Right hindlimb (tissue), 1 donor: ENCODE data around the gene DENND1B.
"Not testable (repeated sequence)": the region's sequence is repeated elsewhere in the genome, so short reads cannot be mapped to it uniquely, and the experiment has no call there.

Source experiments
- DNase-seq: peaks from one replicate; pipeline ENCODE4 v3.0.0-alpha.2; 2018

The DENND1B gene

DNA sequence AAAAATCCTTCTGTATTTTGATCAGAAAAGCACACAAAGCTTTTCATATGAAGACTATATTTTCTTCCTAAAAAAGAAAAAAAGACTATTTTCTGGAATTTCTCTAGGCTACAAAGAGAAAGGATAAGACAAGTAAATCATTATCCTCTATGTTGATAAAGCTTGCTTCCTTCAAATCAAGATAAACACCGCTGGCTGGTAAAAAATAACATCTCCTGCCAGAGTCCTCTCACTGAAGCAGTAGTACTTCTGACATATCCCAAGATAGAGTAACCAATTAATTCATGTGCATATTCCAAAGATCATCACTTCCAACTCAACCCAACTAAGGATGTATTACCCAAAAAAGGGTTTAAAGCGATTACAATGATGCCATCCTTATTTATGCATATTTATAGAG is 34.3 kb downstream of the DENND1B start:
- no peak for DNase-seq

DNA sequence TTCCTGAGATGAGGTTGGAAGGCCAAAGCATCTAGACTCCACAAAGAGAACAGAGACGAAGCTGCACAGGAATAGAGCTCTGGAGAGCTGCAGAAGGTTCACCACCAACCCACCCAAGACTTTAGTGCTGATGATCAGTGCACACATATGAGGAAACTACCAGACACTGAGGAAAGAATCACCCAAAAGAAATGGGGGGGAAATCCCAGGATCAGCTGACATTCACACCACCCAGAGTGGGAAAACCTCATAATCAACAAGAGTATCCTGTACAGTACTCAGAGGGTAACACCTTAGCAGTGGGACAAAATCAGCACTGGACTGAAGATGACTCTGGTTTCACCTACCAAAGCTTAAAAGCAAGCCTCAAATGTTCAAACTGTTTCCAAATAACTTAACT is 36.4 kb downstream of the DENND1B start:
- no peak for DNase-seq

DNA sequence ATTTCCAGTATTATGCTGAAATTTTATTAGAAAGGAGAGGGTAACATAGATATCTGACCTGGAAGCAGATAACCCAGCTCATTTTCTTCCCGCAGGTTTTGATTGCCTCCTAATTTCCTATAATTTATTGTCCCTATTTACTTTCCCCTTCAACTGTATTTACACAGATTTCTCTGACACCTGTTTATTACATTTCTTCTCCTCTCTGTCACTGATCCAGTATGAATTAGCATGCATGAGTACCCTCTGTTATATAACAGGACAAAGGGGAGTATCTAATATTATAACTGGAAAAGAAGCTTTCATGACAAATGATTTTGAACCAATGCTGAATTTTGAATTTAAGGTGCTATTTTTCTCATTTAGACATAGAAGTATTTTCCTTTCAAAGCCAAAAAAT is 37.4 kb downstream of the DENND1B start:
- DNase-seq: no peak

DNA sequence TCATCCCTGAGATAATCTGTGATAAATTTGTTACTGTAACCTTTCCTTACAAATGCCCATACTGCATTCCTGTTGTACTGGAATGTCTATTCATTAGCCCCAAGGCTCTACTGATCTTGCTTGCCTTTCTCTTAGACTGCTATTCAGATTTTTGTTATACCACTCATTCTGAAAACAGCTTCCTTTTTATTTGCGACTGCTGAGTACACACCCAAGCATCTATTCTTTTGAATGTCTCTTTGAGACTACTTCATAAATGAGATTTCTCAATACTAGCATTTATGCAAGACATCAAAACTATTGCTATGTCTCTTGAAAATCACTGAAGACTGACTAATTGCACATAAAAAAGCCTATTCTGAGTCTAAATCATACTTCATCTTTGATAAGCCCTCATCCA is 38.6 kb downstream of the DENND1B start:
- no peak for DNase-seq

DNA sequence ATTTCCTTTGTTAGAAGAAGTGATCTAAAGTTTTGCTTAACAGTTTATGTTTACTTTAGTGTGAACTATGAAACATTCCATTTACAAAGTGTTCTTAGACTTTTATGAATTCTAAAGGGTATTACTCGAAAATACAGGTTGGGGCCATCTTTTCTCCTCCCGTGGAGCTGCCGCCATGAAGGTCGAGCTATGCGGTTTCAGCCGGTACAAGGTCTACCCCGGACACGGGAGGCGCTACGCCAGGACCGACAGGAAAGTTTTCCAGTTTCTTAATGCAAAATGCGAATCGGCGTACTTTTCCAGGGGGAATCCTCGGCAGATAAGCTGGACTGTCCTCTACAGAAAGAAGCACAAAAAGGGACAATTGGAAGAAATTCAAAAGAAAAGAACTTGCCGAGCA is 39.8 kb downstream of the DENND1B start:
- no peak for DNase-seq

DNA sequence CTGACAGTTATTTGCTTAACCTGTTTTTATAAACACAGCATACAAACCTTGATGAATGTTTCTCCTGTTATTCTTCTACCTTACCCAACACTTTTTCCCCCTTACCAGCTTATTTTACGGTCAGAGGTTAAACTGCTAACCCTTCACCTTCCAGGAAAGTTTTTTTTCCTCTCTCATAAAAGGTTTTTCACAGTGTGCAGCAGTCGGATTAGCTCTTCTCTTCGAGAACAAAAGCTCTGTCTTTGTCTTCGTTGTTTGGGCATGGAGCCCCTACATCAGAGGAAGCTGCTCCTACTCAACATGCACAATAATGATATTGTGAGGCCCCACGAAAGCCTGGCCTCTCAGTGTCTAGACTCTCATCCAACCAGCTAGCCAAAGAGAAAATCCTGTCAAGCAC is 42.0 kb downstream of the DENND1B start:
- DNase-seq: no peak

DNA sequence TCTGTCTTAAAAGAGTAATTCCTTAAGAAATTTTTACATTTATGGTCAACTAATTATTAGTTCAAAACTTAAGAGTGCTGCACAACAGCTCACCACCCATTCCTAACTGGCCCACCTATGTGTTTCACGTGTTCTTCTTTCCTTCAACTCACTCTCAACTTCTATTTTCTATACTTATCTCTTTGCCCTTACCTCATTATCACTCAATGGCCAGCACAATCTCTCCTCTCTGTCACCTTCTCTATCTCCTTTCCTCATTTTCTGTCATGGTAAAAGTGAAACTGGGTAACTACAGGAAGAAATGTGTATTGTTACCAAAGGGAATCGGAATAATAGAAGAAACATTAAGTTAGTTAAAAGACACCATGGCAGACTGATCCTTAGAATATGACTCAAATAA is 43.1 kb downstream of the DENND1B start:
- no peak for DNase-seq

DNA sequence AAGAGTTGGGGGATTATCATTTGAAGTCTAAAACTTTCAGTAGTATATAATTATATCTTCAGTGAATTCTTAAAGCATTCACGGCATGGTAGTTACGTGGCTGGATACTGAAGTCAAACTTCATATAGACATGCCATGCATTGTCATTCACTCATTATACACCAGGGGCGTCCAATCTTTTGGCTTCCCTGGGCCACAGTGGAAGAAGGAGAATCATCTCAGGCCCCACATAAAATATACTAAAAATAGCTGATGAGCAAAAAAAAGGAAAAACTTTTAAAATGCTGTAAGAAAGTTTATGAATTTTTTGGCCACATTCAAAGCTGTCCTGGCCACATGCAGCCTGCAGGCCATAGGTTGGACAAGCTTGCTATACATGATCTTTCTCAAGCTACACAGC is 43.8 kb downstream of the DENND1B start:
- DNase-seq: no peak

DNA sequence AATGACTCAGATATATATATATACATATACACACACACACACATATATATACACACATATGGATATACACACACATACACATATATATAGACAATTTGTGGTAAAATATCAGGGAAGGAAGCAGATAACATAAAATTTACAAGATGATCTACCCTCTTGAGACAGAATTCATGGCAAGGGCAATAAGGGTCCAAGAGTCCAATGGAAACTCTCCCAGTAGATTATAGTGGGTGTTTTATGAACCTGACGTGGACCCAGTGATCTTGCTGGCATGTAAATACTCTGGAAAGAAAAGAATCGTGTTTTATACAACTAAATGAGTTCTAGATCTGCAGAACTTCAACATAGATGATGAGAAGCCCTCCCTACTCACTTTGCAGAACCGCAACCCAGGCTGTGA is 49.3 kb downstream of the DENND1B start:
- no peak for DNase-seq

DNA sequence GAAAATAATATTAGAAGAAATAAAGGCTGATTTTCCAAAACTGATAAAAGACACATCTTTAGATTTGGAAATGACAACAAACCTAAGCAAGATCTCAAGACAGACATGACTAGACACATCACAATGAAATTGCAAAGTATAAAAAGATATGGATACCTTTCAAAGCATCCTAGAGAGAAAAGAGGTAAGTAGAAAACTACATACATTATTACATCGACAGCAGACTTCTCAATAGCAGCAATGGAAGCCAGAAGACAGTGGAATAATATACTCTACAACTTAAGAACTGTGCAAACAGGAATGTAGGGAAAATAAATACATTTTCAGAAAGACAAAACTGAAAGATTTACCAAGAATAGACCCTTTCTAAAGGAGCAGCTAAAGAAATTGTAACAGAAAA is 50.2 kb downstream of the DENND1B start:
- DNase-seq: no peak

DNA sequence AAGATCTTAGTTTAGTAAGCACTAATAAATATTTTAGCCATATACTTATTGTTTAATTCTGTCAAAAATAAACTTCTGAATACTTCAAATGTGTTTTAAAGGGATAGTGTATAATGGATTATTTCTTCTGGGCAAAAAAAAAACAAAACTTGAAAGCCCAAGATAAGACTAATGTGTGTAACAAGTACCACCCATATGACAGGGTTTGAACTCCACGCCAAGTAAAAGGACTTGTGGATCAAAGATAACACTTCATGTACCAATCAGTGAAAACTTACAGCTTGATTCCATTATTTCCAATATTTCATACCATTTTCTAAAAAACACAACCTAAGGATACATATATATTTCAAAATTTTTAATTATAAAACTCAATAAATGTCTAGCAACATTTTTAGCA is 59.5 kb downstream of the DENND1B start:
- DNase-seq: no peak

DNA sequence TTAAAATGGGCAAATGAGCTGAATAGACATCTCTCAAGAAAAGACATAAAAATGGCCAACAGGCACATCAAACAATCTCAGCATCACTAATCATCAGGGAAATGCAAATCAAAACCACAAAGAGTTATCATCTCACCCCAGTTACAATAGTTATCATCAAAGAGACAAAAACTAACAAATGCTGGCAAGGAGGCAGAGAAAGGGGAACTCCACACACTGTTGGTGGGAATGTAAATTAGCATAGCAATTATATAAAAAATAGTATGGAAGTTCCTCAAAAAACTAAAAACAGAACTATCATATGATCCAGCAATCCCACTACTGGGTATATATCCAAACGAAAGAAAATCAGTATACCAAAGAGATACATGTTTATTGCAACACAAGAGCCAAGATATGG is 68.7 kb downstream of the DENND1B start:
- DNase-seq: no peak

DNA sequence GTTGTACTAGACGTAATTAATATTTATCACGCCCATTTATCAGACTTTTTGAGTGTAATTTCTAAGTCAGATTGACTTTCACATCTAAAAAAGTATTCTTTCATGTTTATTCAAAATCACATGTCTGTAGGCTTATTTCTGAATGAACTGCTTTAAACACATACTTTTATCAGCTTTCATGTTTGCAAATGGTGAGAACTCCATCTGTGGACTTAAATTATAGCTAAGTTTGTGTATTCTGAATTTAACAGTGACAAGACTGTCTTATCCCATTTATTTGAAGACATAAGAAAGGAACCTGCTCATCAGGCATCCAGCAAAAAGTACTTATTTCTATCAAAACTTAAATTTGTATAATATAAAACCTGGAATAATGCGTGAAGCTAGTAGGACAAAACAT is 69.3 kb downstream of the DENND1B start:
- no peak for DNase-seq

DNA sequence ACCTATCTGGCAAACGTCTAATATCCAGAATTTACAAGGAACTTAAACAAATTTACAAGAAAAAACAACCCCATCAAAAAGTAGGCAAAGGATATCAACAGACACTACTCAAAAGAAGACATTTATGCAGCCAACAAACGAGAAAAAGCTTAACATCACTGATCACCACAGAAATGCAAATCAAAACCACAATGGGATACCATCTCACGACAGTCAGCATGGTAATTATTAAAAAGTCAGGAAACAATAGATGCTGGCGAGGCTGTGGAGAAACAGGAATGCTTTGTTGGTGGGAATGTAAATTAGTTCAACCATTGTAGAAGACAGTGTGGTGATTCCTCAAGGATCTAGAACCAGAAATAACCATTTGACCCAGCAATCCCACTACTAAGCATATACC is 74.6 kb downstream of the DENND1B start:
- DNase-seq: not testable (repeated sequence)

DNA sequence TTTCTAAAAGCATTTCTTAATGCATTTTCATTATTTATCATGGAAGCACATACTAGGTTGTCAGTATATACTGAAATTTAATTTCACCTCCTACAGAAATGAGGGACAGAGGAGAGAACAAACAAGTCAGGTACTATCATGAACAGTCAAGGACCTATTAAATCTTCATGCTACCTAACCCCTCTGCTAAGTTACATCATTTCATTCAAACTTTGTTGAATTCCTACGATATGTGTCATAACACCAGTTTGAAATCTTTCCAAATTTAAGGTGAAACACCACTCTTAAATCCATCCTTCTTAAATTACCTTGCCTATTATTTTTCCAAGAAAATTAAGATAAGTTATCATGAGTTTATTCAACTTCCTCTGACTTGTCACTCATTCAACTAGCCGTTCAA is 78.9 kb downstream of the DENND1B start:
- DNase-seq: no peak

DNA sequence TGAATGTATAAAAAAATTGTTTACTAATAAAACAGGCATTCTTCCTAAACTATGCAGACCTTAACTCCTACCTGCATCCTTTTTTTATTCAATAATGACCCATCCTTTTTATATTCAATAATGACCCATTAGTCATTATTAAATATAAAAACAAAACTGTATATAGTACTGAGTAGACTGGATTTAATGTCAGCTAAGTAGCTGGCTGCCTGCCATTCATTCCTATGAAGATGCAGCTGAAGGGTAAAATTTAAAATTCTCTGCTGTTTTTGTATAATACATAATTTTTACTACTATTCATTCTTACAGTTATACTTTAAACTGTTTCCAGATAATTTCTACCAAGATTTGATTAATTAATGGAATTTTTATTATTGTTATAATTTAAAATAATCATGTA is 79.3 kb downstream of the DENND1B start:
- DNase-seq: no peak

DNA sequence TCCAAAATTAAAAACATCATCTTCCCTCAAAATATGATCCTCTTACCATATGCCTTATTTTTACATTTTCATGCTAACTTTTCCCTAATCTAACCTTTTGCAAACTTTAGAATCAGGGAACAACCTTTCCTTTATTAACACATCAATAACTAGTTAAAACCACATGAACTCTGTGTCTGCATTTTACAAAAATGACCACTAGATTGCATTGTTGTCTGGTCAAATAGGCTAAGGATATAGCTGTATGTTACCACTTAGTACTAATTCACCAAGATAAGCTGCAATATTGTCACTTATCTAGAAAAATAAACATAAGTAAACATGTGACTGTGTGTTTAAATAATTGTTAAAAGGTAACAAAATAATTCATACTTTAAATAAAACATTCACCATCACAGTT is 82.3 kb downstream of the DENND1B start:
- no peak for DNase-seq

DNA sequence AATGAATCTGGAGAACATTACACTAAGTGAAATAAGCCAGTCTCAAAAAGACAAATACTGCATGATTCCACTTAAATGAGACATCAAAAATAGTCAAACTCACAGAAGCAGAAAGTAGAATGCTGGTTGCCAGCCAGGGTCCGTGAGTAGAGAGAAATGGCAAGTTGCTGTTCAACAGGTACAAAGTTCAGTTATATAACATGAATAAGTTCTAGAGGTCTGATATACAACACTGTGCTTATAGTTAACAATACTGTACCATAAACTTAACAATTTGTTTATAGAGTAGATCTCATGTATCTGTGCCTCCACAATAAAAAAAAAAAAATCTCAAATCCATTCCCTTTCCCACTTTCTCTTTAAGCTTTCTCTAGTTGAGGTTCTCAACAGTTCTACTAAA is 83.5 kb downstream of the DENND1B start:
- DNase-seq: no peak

DNA sequence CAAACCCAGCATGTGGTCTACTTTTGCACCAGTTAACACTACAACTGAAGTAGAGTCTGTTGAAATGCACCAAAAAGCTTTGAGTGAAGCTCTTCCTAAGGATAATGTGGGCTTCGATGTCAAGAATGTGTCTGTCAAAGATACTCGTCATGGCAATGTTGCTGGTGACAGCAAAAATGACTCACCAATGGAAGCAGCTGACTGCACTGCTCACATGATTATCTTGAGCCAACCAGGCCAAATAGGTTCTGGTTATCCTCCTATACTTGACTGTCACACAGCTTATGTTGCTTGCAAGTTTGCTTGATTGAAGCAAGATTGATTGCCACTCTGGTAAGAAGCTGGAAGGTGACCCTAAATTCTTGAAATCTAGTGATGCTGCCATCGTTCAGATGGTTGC is 85.2 kb downstream of the DENND1B start:
- no peak for DNase-seq

DNA sequence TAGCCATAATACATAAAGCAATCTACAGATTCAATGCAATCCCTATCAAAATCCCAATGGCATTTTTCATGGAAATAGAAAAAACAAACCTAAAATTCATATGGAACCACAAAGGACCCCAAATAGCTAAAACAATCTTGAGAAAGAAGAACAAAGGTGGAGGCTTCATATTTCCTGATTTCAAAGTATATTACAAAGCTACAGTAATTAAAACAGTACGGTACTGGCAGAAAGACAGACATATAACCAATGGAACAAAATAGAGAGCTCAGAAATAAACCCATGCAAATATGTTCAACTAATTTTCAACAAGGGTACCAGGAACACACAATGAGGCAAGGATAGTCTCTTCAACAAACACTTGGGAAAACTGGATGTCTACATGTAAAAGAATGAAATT is 87.0 kb downstream of the DENND1B start:
- no peak for DNase-seq

DNA sequence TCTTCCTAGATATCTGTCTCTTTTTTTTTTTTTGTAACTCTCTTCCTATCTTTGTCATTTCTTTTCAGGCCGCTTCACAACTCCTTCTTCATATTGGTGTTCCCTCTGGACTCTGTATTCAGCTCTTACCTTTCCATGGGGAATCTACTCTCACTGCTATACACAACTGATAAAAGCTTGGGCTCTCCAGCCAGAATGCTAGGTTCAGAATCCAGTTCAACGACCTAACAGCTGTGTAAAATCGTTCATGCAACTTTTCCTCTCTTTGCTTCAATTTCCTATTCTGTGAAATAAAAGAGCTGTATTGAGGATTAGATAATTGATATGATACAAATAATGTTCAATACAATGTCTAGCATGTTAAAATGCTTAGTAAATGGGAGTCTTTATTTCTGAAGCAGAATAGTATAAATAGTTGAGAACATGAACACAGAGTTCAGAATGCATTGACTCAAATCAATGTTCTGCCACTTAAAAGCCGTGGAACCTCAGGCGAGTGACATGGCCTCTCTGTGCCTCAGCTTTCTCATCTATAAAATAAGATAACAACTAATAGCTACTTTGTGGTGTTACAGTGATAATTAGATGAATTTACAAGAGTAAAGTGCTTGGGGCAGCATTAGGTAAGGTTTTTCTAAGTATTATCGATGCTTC is 88.5 kb downstream of the DENND1B start:
- no peak for DNase-seq

DNA sequence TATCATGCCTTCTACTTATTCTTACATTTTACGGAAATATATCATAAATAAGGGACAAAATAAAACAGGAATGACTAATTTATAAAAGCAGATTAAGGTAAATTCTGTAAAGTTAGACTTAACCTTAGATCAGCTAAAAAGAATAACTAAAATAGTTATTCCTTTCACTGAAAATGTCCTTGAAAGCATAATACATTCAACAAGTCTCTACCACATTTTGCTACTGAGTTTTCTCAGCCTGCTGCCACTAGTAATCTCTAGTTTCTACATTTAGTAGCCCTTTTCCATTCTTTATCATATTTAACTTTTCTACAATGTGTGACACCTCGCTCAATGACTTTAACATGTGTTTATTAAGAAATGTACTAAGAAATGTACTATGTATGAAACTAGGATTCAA is 89.0 kb downstream of the DENND1B start:
- DNase-seq: no peak

DNA sequence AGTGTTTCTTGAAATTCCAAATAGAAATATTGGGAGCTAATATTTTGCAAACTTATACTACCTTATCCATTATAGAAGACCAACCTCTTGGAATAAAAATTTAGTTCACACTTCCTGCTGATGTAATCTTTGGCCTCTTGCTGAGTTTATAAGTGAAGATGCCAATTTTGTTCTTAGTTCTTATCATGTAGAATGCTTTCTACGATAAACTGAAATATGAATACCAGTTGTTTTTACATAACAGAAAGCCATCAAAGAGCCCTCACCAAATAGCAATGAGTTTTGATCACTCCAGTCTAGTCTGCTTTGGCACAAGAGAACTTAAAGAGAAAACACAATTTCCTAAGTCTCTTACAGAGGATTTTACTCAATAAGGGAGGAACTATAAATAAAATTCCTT is 89.5 kb downstream of the DENND1B start:
- no peak for DNase-seq

DNA sequence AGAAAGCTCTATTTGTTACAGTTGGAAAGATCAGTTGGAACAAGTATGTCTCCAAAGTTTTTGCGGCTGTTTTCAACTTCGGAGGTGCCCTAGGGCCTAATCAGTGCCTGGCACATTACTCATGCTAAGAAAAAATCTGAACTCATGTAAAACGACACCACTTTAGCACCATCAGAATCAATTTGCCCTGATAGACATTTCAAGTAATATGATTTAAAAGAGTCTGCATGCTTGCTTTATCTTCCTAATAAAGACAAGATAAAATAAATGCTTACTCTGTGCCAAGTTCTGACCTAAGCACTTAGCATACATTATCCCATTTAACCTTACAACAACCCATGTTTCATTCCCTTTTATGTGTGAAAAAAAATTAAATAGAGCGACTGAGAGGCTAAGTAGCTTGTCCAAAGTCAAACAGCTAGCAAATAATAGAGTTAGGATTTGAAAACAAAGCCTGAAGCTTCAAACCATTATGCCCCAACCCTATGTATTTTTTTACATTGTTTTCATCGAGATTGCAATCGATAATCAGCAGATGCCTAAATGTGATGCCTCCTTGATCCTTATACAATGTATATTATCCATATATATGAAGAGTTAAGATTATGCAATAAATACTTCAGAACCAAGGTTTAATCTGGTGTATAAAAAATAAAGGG is 91.3 kb downstream of the DENND1B start:
- DNase-seq: no peak

DNA sequence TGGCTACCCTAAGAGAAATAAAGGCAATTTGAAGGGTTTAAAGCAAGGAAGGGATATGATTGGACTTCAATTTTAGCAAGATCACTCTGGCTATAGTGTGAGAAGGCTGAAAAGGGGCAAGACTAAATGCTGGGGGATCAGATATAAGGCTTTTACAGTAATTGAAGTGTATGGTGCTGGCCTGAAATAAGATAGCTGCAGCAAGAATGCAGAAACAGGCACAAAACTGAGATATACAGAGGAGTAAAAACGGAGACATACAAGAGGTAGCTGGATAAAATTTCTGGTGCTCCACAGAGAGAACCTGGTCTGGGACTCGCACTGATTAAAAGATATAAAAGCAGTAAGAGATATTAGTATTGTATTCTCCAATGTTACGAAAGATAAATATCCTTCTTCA is 92.0 kb downstream of the DENND1B start:
- DNase-seq: no peak
